GM10266 (cell line): Measurements from ENCODE around the gene DNAJC18.

Experiments
- DNase-seq: peaks from one replicate; pipeline ENCODE4 v3.0.0; 2012; ENCODE audit errors: extremely low spot score
- CTCF ChIP-seq: IDR thresholded peaks from 2 replicates; pipeline ENCODE4 v1.5.1; 2012; ENCODE audit warnings: mild to moderate bottlenecking, low read depth; ENCODE audit not compliant: control insufficient read depth, insufficient read depth; ENCODE audit errors: missing control alignments

Gene DNAJC18

GRCh38 chr5:139396691-139397090, 42.6 kb downstream of the DNAJC18 start:
- no peak for TF ChIP-seq CTCF
- no peak for DNase-seq

DNA sequence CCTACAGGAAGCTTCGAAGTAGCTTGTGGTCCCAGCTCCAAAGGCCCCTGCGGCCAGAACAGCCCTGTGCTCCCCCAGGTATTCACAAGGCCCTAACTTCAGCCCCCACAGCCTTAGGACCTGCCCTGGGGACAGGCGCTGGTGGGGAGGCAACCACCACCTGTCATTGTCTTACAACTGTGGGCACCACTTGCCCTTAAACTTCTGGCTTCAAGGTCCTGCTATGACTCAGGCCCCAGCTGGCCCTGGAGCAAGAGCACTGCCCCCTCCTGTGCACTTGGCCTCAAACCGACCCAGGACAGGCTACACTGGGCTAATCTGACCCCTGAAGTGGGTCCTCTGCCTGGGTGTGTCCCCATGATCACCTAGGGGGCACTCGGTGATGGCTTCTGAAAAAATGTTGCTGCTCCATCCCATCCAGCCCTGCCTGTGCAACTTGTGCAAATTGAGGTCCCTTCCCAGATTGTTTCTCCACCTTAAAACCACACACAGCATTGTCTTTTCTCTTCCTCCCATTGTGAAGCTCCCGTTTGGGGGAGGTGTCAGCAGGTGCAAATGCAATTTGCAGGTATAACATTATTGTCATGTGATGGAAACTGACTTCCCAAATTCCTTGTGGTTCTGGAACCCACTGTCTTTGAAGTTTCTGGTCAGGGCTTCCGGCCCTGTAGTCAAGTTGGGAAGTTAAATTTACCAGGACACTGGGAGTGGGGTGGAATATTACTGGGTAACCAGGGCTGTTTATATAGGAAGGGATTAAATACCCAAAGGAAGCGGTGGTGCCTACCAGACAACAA, 43.3 kb downstream of the DNAJC18 start:
- DNase-seq = no peak
- TF ChIP-seq CTCF = no peak

DNA sequence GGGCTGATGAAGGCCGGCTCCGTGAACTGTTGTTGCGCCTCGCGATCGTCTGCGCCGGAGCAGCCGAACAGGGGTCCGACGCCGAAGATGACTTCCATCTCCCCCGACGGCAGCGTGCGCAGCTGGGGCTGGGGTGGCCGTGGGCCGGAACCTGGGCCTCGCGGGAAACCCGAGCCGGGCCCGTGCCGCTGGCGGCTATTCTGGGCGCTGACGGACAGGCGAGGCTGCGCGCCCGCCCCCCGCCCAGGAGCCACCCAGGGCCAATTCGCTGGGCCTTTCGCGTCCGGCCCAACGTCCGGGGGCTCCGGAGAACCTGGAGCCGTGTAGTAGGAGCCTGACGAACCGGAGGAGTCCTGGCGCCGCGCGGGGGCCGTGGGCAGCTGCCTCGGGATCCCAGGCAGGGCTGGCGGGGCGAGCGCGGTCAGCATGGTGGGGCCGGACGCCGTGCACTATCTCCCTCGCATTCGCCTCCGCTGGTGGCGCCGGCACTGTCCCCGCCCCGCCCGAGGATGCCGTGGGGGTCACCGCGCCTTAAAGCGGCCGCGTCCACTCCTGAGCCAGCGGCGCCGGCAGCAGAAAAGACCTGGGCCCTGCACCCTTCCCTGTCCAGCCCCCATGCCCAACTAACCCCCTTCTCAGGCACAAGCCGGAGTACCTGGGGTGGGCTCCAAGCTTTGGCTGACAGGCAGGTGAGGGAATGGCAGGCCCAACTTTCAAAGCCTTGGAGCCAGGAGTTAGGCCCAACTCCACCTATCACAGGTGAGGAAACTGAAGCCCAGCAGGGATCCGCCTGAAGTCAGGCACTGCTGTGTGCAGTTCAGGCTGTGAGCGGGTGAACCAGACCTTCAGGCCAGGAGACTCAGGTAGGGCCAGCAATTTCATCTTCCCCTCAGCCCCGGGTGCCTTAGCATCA, 44.4 kb downstream of the DNAJC18 start, which contains the start of gene PROB1:
PROB1 (minus strand) TSS at position 451 of the 913 bp plus-strand sequence; CDS start at position 428, 23 bp downstream.
- DNase-seq = no peak
- no peak for TF ChIP-seq CTCF

GRCh38 chr5:139394123-139394653, 45.1 kb downstream of the DNAJC18 start:
- peak; percentile 82 for DNase-seq
- TF ChIP-seq CTCF = peak; percentile 82

- DNase-seq = no peak
These were observed 45.7 kb downstream of the DNAJC18 start for GRCh38 chr5:139393497-139394122.

More at GRCh38 chr5:139393497-139394122, 45.7 kb downstream of the DNAJC18 start:
- TF ChIP-seq CTCF = no peak
